Kidney epithelial cell (primary cell): Measurements from ENCODE around the gene KRT6C. TPM values are rescaled to one million over a fixed set of nuclear protein-coding genes. Genes with fewer than 3 reads are reported as not detected.

Experiments used
- DNase-seq: peaks from one replicate; pipeline ENCODE4 v3.0.0-alpha.2; 2010; ENCODE audit warnings: low read depth
- H3K27me3 ChIP-seq: 2 replicates; pipeline ENCODE4 v1.6.0; 2011; ENCODE audit warnings: low read length; ENCODE audit not compliant: control insufficient read depth, insufficient read depth
- H3K36me3 ChIP-seq: 2 replicates; pipeline ENCODE4 v1.5.1; 2011; ENCODE audit warnings: low read length; ENCODE audit not compliant: control insufficient read depth, insufficient read depth
- H3K4me3 ChIP-seq: 2 replicates; pipeline ENCODE4 v1.5.1; 2011; ENCODE audit warnings: low read depth, mild to moderate bottlenecking, control low read depth, low read length
- CTCF ChIP-seq: IDR thresholded peaks from 2 replicates; pipeline ENCODE4 v1.5.1; 2011; ENCODE audit warnings: mild to moderate bottlenecking, moderate library complexity, low read length, control low read depth, inconsistent platforms; ENCODE audit not compliant: insufficient read depth, poor library complexity, severe bottlenecking
- total RNA-seq: library from RNA; depleted of rRNA; stranded (reverse); fragments of >200 nt; gene quantifications from 2 replicates; pipeline ENCODE4 v1.2.3, GENCODE V29; 2015

The KRT6C gene
- total RNA-seq, 1 donor from 2014 or later, result not detected

GRCh38 chr12:52474212-52474611, 607 bp upstream of the KRT6C start:
- DNase-seq, result no peak
- TF ChIP-seq CTCF, result no peak
- no peaks in the 10 kb centered on the region for H3K27me3 ChIP-seq
- H3K4me3 ChIP-seq, result no peak overlapping the region
- no peaks in the 10 kb centered on the region for H3K36me3 ChIP-seq

GRCh38 chr12:52469853-52470252, 3.8 kb downstream of the KRT6C start:
- no peak overlapping the region for H3K4me3 ChIP-seq
- TF ChIP-seq CTCF, result no peak
- no peaks in the 10 kb centered on the region for H3K27me3 ChIP-seq
- no peak for DNase-seq
- H3K36me3 ChIP-seq, result no peaks in the 10 kb centered on the region

- no peak for TF ChIP-seq CTCF
- Histone ChIP-seq H3K36me3 (no peaks in the 10 kb centered on the region), H3K27me3 (peaks cover 2% of the 10 kb centered on the region), H3K4me3 (no peak overlapping the region)
- DNase-seq, result no peak
Observed at GRCh38 chr12:52464897-52465296, 8.7 kb downstream of the KRT6C start.

DNA sequence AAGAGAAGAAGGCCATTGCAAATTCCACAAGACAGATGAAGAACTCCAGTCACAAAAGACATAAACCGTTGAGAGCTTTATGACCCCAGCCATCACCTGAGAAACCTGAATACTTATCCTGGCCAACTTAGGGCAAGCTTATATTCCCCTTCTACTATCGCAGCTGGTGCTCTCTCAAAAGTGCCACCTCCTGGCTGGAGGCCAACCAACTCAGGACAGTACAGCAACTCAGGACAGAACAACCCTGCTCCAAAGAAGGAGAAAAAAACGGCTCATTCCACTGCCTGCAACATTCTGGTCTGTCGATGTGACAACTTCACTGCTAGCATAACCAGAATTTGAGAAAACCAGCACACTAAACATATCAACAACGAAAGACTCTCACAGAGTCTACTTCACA, 11.9 kb downstream of the KRT6C start:
- Histone ChIP-seq H3K4me3 (no peak overlapping the region), H3K36me3 (no peaks in the 10 kb centered on the region), H3K27me3 (peaks cover 2% of the 10 kb centered on the region)
- no peak for DNase-seq
- no peak for TF ChIP-seq CTCF

GRCh38 chr12:52458861-52459260, 14.7 kb downstream of the KRT6C start:
- Histone ChIP-seq H3K36me3 (no peaks in the 10 kb centered on the region), H3K4me3 (no peak overlapping the region), H3K27me3 (no peaks in the 10 kb centered on the region)
- DNase-seq, result no peak
- TF ChIP-seq CTCF, result no peak

DNA sequence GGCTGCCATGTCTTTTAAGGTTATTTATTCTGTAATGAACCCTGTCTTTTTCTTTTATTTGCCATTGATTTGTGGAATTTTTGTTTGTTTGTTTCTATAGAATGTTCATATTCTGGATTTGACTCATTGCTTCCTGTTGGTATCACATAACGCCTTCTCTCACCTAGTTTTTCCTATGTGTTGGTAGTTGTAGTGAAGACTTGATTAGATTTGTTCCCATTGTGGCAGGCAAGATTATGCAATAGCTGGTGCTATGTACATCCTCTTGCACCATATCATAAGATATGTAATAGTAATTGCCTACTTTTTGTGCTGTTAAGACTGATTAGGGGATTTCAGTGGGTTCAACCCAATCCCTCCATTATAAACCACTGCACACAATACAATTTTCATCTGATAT, 17.8 kb downstream of the KRT6C start:
- no peak for DNase-seq
- no peaks in the 10 kb centered on the region for H3K36me3 ChIP-seq
- no peaks in the 10 kb centered on the region for H3K27me3 ChIP-seq
- TF ChIP-seq CTCF, result no peak
- no peak overlapping the region for H3K4me3 ChIP-seq
